ENCODE results near the gene SH3BP5.

Gene SH3BP5

DNA sequence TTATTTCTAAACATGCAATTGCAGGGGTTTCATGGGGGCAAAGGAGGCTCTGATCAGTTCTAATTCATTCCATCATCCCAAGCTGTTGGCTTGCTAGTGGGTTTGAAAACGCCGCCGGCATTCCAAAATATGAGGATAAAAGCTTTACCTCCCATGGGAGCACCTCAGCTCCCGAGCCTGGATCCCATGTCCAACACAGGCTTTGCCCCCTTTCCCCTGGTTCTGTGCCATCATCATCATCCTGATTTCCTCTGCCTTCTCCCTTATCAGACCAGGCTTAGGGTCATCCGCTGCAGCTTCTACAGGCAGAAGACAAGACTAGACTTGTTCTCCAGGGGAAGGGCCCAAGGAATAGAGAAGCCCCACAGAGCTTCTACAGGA lies 25.4 kb downstream of the SH3BP5 start:
- Histone ChIP-seq H4K20me1 (ENCODE audit: insufficient read depth, low read length) (no peaks in the 10 kb centered on the region), H3K79me2 (ENCODE audit: low read length) (no peaks in the 10 kb centered on the region), H2AFZ (ENCODE audit: low read length) (no peak overlapping the region), H3K9me3 (replicated peaks; ENCODE audit: insufficient read depth, low read length) (no peaks in the 10 kb centered on the region), H3K27ac (ENCODE audit: low read length) (no peak overlapping the region), H3K4me2 (ENCODE audit: low read depth, low read length) (no peak overlapping the region), H3K4me1 (ENCODE audit: low read length) (peaks cover 9% of the 10 kb centered on the region), H3F3A (ENCODE audit: insufficient read depth, low read length) (no peaks in the 10 kb centered on the region), H3K4me3 (ENCODE audit: low read length) (no peak overlapping the region), H3K9me2 (replicated peaks; ENCODE audit: insufficient read depth, low read length) (no peaks in the 10 kb centered on the region), H3K27me3 (replicated peaks; ENCODE audit: insufficient read depth, low read length) (no peaks in the 10 kb centered on the region), H3K9ac (ENCODE audit: low read length) (no peak overlapping the region), H3K36me3 (replicated peaks; ENCODE audit: insufficient read depth, low read length) (no peaks in the 10 kb centered on the region)
- TF ChIP-seq EZH2 (optimal IDR thresholded peaks at IDR 0.05; ENCODE audit: low read depth, low read length) (no peak), EZH2phosphoT487 (IDR thresholded peaks at IDR 0.05; ENCODE audit: low read length) (no peak), CTCF (IDR thresholded peaks at IDR 0.05; ENCODE audit: low read length) (no peak)
- DNase-seq, result no peak

DNA sequence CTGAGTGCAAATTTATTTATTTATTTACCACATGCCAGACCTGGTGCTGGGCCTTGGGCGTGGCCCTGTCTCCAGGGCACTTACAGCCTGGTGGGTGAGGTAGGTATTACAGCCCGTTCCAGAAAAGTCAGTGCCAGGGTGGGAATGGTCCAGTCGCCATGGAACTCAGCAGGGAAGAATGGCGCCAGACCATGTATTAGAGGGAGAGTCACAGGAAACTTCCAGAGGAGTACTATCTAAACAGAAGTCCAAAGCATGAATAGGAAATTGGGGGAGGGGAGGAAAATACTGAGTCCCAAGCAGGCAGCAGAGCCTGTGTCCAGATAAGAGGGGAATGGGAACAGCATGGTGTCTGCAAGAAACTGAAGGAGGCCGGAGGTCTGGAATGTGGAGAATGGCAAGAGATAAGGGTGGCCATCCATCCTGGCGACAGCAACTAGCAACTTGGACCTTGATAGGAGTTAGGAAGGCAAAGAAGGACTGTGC lies 27.0 kb downstream of the SH3BP5 start:
- Histone ChIP-seq H3K4me1 (ENCODE audit: low read length) (peaks cover 3% of the 10 kb centered on the region), H3K4me2 (ENCODE audit: low read depth, low read length) (no peak overlapping the region), H3K4me3 (ENCODE audit: low read length) (no peak overlapping the region), H3F3A (ENCODE audit: insufficient read depth, low read length) (no peaks in the 10 kb centered on the region), H2AFZ (ENCODE audit: low read length) (no peak overlapping the region), H3K9ac (ENCODE audit: low read length) (no peak overlapping the region), H3K27me3 (replicated peaks; ENCODE audit: insufficient read depth, low read length) (no peaks in the 10 kb centered on the region), H3K27ac (ENCODE audit: low read length) (no peak overlapping the region), H3K9me2 (replicated peaks; ENCODE audit: insufficient read depth, low read length) (no peaks in the 10 kb centered on the region), H4K20me1 (ENCODE audit: insufficient read depth, low read length) (no peaks in the 10 kb centered on the region), H3K36me3 (replicated peaks; ENCODE audit: insufficient read depth, low read length) (no peaks in the 10 kb centered on the region), H3K79me2 (ENCODE audit: low read length) (no peaks in the 10 kb centered on the region), H3K9me3 (replicated peaks; ENCODE audit: insufficient read depth, low read length) (no peaks in the 10 kb centered on the region)
- TF ChIP-seq EZH2 (optimal IDR thresholded peaks at IDR 0.05; ENCODE audit: low read depth, low read length), result no peak
- peak; percentile 42 for TF ChIP-seq CTCF (IDR thresholded peaks at IDR 0.05; ENCODE audit: low read length)
- DNase-seq, result no peak

GRCh38 chr3:15303728-15304127 lies 28.7 kb downstream of the SH3BP5 start:
- H3K36me3 ChIP-seq (replicated peaks; ENCODE audit: insufficient read depth, low read length), result no peaks in the 10 kb centered on the region
- no peak for TF ChIP-seq EZH2phosphoT487 (IDR thresholded peaks at IDR 0.05; ENCODE audit: low read length)
- no peak for TF ChIP-seq EZH2 (optimal IDR thresholded peaks at IDR 0.05; ENCODE audit: low read depth, low read length)
- no peak for TF ChIP-seq CTCF (IDR thresholded peaks at IDR 0.05; ENCODE audit: low read length)
- no peaks in the 10 kb centered on the region for H3K9me3 ChIP-seq (replicated peaks; ENCODE audit: insufficient read depth, low read length)
- no peak overlapping the region for H2AFZ ChIP-seq (ENCODE audit: low read length)
- H3K4me3 ChIP-seq (ENCODE audit: low read length), result no peak overlapping the region
- no peaks in the 10 kb centered on the region for H3K79me2 ChIP-seq (ENCODE audit: low read length)
- H3K9ac ChIP-seq (ENCODE audit: low read length), result no peak overlapping the region
- H4K20me1 ChIP-seq (ENCODE audit: insufficient read depth, low read length), result no peaks in the 10 kb centered on the region
- H3K27me3 ChIP-seq (replicated peaks; ENCODE audit: insufficient read depth, low read length), result no peaks in the 10 kb centered on the region
- no peaks in the 10 kb centered on the region for H3K4me1 ChIP-seq (ENCODE audit: low read length)
- DNase-seq, result no peak
- H3F3A ChIP-seq (ENCODE audit: insufficient read depth, low read length), result no peaks in the 10 kb centered on the region
- H3K4me2 ChIP-seq (ENCODE audit: low read depth, low read length), result no peak overlapping the region
- no peaks in the 10 kb centered on the region for H3K9me2 ChIP-seq (replicated peaks; ENCODE audit: insufficient read depth, low read length)
- H3K27ac ChIP-seq (ENCODE audit: low read length), result no peak overlapping the region
